ENCODE data around the gene ZNF787.
"Not testable (repeated sequence)": the region's sequence is repeated elsewhere in the genome, so short reads cannot be mapped to it uniquely, and the experiment has no call there.

The ZNF787 gene

DNA sequence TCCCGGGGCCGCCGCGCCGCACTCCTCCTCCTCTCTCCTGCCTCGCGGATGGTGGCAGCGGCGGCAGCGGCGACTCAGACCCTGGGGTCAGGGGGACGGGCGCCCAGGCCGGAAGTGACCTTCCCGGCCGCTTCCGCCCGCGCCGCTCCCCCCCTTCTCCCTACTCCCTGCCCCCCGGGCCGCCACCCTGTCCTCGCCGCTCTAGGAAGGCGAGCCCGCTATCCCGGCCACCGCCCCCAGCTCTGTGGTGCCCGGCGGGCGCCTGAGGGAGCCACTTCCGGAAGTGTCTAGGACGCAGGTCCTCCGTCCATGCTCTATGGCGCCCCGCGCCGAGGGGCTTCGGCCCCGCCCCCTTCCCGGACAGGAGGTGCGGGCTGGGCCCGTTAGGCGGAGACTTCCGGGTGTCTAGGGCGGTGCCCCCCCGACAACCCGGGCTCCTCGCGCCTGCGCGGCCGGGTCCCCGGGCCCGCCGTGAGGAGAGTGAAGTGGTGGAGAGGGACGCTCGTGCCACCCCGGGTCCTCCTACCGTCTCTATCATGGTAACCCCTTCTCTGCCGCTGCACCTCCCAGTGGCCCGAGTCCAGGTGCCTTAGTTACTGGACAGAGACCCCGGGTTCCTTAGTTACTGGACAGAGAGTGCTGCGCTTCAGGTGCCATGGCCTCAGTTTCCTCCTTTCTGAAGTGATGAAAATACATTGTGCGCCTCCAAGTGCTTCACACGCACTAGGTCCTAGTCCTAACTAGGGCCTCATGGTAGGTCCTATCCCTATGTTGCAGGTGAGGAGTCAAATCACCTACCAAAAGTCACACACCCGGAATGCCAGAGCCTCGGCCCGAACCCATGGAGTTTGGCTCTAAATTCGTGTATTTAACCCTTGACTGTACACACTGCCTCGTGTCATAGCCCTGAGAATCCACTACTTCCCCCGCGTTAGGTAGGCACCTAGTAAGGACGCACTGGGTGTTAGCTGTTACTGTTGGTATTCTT, at the start of gene ZNF787:
ZNF787 (minus strand) TSS at position 116 of the 988 bp plus-strand sequence. CDS start 18,078 bp downstream, outside the sequence.
- DNase-seq = peak; percentile 78 to 100 (median 98)

DNA sequence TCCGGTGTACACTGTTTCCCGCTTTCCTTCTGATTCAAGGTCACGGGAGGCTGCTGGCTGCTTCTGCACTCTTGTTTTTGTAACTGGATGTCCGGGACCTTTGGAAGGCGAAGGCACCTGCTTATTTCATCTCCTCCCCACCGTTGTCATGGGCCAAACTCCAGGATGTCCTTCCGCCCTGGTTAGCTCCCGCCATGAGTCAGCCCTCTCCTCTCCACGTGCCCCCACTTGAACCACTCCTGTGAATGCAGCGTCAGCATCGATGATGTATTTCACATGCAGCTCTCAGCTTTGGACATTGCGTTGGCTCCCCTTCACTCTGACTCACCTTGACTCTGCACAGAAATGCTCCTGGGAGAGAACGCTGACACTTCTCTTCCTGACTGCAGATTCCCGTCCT, 49.2 kb upstream of the ZNF787 start:
- no peak for DNase-seq

DNA sequence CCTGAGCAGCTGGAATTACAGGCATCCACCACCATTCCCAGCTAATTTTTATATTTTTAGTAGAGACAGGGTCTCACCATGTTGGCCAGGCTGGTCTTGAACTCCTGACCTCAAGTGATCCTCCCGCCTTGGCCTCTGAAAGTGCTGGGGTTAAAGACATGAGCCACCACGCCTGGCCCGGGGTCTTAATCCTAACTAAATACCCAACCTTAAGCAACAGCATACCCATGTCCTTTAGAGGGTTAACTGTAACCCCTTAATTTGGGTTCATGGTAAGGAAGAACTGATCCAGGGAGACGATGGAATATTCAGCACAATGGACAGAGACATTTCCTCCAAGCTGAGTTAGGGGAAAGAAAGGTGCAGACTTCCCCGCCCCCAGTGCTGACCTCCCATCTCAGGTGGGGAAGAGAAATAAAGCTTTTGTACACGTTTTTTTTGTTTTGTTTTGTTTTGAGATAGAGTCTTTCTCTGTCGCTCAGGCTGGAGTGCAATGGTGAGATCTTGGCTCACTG, 46.0 kb upstream of the ZNF787 start:
- no peak for DNase-seq

DNA sequence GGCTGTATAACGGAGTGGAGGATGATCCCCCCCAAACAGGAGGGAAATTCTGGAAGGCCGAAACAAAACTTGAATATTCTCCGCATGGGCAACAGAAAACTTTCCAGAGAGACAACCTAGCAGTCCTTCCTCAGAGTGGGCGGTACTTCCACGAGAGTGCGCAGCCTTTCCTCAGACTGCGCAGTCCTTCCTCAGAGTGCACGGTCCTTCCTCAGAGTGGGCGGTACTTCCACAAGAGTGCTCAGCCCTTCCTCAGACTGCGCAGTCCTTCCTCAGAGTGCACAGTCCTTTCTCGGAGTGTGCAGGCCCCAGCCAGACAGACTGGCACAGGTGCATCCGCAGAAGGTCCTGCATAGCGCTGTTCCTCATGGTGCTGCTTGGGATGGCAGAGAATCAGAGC, 42.0 kb upstream of the ZNF787 start:
- no peak for DNase-seq

DNA sequence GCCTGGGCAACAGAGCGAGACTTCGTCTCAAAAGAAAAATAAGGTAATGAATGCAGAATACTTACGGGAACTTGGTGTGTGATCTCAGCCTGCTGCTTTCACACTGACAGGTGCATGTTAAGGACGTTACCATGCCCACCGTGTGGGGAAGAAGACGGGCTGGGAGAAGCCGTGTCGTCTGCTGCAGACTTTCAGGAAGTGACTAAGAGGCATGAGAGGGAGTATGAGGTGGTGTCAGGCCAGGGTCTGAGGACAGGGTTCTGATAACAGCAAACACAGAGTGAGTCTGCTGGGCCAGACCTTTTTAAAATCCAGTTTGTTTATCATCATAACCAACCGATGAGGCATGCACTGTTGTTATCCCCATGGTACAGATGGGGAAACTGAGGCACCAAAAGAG, 41.2 kb upstream of the ZNF787 start:
- no peak for DNase-seq

DNA sequence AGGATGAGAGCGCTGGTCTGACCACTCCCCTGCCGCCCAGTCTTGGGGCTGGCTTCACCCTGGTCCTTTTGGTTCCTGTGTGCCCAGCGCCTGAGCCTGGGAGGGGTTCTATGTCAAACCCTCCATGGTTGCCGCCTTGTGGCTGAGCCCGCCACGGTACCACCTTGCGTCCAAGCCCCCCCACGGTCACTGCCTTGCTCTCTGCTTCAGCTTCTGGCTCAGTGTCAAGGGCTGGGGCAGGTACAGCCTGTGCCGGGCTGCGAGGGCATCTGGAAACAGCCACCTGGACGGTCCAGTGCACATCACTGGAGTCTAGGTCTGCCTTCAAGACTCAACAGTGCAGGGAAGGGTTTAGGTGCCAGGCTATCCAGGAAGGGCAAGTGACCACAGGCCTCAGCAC, 40.4 kb upstream of the ZNF787 start:
- no peak for DNase-seq

DNA sequence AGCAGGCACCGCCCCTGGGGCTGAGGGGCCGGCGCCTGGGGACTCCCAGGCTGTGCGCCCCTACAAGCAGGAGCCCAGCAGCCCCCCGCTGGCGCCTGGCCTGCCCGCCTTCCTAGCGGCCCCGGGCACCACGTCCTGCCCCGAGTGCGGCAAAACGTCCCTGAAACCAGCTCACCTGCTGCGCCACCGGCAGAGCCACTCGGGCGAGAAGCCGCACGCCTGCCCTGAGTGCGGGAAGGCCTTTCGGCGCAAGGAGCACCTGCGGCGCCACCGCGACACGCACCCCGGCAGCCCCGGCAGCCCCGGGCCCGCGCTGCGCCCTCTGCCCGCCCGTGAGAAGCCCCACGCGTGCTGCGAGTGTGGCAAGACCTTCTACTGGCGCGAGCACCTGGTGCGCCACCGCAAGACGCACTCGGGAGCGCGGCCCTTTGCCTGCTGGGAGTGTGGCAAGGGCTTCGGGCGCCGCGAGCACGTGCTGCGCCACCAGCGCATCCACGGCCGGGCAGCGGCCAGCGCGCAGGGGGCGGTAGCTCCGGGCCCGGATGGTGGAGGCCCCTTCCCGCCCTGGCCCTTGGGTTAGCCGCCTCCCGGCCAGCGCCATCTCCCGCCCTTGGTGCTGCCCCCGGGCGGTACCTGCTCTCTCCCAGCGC, 38.7 kb upstream of the ZNF787 start:
- DNase-seq = no peak

DNA sequence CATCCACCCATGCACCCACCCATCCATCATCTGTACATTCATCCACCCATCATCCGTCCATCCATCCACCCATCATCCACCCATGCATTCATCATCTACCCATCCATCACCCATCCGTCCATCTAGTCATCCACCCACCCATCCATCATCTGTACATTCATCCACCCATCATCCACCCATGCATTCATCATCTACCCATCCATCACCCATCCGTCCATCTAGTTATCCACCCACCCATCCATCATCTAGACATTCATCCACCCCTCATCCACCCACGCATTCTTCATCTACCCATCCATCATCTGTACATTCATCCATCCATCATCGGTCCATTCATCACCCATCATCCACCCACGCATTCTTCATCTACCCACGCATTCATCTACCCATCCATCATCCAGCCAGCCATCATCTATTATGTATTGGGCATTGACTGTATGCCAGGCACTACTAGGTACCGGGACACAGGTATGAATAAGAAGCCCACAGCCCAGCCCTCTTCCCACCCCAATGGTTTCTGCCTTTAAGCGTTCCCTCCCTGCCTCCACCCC, 38.0 kb upstream of the ZNF787 start:
- DNase-seq = no peak

DNA sequence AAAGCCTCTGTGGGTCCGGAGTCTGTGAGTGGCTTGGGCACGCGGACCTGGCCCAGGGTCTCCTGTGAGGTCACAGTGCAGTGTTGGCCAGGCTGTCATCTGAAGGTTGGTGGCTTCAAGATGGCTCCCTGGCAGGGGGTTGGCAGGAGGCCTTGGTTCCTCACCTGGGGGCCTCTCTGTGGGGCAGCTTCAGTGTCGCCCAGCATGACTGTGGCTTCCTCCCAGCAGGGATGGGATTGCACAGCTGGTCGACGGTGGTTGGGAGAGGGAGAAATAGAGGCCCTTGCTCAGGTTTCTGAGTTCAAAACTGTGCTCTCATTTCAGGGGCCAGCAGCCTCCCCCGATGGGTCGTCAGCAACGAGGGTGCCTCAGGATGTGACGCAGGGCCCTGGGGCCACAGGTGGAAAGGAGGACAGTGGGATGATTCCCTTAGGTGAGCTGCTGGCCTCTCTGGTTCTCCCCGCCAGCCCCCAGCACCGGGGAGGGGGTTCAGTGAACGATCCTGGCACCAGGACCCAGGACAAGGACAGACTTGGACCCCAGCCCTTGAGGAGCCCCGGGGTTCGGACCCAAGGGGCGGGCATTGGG, 37.2 kb upstream of the ZNF787 start:
- no peak for DNase-seq

DNA sequence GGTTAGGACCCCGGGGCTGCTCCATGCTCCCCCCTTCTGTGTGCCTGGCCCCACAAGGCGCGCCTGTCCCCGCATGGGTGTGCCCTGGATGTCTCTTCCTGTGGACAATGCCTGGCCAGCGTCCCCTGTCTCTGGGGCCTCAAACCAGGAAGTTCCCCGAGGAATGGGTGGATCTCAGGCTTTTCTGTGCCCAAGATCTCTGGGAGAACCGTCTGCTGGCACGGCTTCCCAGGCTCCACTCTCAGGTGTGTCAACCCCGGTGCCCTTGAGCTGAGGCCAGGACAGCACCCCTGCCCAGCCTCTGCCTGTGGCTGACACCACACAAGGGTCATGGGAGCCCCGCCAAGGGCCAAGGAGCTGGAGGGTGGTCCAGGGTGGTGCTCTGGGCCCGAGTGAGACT, 35.7 kb upstream of the ZNF787 start:
- DNase-seq = no peak

DNA sequence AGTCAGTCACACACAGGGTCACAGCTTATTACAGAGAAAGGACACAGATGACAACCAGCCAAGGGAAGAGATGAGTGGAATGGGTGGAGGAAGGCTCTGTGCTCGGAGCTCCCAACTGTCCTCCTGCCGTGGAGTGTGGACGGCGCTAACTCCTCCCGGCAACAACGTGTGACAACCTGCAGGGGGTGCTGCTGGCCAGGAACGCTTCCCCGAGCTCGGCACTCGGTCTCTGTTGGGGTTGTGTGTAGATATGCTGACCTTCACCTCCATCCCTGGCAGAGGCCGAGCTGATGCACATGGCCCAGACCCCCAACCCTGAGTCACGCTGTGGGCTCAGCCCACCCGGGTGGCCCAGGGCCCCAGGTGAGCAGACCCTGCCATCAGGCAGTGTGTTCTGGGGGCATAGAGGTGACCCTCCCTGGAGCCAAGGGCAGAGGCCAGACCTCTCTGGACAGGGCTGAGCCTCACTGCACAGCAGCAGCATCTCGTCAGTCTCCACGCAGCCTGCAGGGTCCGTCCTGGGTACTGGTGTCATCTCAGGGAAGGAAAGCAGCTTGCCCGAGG, 34.1 kb upstream of the ZNF787 start:
- no peak for DNase-seq

DNA sequence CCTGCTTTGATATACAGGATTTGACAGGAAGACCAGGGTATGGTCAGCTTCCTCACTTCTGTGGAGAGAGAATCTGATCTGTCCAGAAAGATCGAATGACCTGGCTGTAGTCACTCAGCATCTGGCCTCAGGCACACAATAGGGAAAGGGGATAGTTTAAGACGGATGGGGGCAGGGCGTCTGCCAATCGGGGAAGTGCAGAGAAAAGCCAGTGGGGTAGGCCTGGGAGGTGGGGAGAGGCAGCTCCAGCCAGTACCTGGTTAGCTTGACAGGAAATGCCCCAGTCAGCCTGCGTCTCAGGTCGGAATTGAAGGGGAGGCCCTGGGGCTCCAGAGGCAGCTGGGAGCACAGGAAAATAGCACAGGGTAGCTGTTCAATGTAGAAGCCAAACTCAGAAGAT, 32.4 kb upstream of the ZNF787 start:
- no peak for DNase-seq

DNA sequence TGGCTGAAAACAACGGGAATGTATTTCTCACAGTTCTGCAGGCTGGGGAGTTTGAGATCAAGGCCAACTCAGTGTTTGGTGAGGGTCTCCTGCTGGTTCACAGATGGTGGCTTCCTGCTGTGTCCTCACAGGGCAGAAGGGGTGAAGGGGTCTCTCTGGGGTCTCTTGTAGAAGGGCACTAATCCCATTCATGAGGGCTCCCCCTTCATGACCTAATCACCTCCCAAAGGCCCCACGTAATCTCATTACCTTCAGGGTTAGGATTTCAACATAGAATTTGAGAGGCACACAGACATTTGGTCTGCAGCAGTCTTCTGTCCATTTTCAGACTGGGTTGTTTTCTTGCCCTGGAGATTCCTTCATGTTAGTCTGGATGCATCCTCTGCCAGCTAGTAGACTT, 31.5 kb upstream of the ZNF787 start:
- no peak for DNase-seq

DNA sequence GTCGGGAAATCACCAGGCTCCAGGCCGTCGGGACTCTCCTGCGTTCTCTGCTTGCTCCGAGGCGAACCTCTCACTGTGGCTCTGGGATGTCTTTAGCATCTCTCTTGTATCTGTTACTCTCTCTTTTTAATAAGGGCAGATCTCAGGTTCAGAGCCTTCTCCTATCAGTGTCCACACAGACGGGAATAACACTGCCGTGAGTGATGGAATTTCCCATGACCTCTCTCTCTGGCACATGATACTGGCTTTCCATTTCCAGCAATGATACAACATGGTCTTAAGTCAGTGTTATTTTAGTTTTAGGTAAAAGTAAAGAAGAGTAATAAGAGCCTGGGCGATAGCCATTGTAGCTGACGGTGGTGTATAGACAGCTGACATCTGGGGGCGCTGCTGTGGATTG, 29.3 kb upstream of the ZNF787 start:
- DNase-seq = no peak

DNA sequence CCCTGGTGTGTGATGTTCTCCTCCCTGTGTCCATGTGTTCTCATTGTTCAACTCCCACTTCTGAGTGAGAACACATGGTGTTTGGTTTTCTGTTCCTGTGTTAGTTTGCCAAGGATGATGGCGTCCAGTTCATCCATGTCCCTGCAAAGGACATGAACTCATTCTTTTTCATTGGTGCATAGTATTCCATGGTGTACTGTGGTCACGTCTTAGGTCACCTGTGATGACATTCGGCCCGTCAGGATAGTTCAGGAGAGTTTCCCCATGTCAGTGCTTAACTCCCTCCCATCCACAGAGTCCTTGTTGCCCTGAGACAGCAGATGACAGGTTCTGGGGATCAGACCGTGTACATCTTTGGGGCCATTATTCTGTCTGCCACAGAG, 28.6 kb upstream of the ZNF787 start:
- no peak for DNase-seq

DNA sequence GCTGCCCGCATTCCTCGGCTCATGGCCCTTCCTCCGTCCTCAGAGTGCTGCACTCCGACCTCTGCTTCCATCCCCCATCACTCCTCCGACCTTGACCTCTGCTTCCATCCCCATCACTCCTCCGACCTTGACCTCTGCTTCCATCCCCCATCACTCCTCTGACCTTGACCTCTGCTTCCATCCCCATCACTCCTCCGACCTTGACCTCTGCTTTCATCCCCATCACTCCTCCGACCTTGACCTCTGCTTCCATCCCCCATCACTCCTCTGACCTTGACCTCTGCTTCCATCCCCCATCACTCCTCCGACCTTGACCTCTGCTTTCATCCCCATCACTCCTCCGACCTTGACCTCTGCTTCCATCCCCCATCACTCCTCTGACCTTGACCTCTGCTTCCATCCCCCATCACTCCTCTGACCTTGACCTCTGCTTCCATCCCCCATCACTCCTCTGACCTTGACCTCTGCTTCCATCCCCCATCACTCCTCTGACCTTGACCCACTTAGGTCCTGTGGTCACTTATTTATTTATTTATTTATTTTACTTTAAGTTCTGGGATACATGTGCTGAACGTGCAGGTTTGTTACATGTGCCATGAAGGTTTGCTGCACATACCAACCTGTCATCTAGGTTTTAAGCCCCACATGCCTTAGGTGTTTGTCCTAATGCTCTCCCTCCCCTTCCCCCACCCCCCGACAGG, 28.0 kb upstream of the ZNF787 start:
- DNase-seq = not testable (repeated sequence)

DNA sequence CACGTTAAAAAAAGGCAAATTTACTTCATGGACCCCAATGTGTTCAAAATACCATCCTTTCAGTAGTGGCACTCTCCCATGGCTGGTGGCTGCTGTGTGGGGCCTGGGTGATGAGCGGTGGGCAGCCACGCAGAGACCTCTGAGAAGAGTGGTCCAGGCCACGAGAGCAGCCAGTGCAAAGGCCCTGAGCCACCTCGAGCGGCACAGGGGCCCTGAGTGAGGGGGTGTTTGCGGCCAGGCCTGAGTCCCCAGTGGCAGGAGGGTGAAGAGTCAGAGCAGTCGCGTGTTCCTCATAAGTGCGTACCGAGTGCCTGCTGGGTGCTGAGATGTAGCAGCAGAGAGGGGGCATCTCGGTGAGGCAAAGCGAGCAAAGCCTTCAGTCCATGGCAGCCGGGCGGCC, 27.0 kb upstream of the ZNF787 start:
- no peak for DNase-seq

DNA sequence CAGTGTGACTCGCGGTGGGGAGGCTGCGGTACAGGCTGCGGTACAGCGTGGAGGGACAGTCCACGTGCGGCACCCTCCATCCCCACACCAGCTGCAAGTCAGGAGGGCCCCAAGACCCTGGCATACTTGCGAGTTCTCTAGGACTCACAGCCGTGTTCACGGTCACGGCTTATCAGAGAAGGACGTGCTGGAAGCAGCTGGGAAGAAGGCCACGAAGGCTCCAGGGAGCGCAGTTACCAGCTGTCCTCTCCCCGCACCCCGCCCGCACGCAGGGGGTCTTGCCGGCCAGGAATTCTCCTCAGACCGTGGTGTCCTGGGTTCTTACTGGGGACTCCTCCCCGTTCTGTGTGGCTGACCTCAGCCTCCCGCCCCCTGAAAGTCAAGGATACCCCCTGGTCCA, 26.2 kb upstream of the ZNF787 start:
- no peak for DNase-seq

DNA sequence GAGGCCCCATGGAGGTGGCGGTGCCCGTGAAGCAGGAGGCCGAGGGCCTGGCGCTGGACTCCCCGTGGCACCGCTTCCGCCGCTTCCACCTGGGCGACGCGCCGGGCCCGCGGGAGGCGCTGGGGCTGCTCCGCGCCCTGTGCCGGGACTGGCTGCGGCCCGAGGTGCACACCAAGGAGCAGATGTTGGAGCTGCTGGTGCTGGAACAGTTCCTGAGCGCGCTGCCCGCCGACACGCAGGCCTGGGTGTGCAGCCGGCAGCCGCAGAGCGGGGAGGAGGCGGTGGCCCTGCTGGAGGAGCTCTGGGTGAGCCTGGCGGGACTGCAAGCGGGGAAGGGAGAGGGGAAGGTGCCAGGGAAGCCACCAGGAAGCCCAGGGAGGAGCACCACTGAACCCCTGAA, 25.8 kb upstream of the ZNF787 start:
- peak in 1 of 14 donors; percentile 26 for DNase-seq

DNA sequence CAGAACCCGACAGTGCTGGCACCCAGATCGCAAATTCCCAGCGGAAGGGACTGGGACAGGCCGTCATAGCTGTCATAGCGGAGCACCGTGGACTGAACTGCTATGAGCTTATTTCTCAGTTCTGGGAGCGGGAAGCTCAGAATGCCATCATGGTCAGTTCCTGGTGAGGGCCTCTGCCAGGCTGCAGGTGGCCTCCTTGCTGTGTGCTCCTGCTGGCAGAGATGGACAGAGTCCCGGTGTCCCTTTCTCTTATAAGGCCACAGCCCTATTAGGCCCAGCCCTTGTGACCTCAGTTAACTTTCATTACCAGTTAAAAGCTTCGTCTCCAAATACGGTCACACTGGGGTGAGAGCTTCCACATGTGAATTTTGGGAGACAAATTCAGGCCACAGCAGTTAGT, 24.6 kb upstream of the ZNF787 start:
- DNase-seq = no peak

DNA sequence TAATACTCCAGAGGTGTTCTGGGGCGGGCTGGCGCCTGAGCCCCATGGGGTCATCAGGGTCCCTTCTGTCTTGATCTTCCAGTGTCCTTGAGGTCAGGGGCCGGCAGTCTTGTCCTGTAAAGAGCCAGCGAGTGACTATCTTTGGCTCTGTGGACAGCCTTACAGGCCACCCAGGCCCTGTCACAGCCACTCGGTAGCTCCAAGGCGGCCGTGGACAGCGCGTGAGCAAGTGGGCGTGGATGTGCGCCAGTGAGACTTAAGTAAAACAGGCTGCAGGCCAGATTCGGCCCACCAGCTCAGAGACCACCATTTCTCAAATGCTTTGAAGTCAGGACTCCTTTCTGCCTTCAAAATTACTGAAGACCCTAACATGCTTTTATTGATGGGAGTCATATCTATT, 23.7 kb upstream of the ZNF787 start:
- DNase-seq = no peak

DNA sequence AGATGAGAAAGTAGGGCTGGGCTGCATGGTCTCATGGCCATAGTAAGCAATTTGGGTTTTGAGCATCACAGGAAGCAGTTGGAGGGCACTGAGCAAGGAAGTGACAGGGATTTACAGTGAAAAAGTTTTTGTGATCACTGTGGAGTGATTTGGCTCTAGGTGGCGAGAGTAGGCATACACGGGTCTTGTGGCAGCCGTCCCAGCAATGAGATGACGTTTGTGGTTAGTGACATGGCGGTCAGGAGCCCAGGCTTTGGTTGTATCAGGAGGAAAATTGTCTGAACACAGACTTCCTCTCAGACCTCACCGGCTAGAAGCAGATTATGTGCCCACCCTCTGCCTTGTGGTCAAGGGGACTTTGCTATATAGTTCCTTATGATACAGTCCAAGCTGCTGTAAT, 23.3 kb upstream of the ZNF787 start:
- no peak for DNase-seq
